Measurements from ENCODE around the gene GATC.
"Not testable (repeated sequence)": the region's sequence is repeated elsewhere in the genome, so short reads cannot be mapped to it uniquely, and the experiment has no call there.

The GATC gene

GRCh38 chr12:120437735-120438494 lies 8.3 kb upstream of the GATC start, which contains the start of gene COX6A1:
Gene COX6A1, plus strand, starts transcription at chr12:120438113. Its CDS starts 14 bp downstream, at chr12:120438127.
- DNase-seq, result peak; percentile 99 to 100 (median 100)

GRCh38 chr12:120438495-120439198 lies 7.6 kb upstream of the GATC start:
- DNase-seq, result no peak

GRCh38 chr12:120439646-120440247 lies 6.5 kb upstream of the GATC start:
- peak; percentile 51 to 82 (median 71) for DNase-seq

GRCh38 chr12:120444676-120445075 lies 1.6 kb upstream of the GATC start:
- no peak for DNase-seq

- DNase-seq, result not testable (repeated sequence)
These were observed 567 bp downstream of the GATC start for GRCh38 chr12:120446844-120447178.

GRCh38 chr12:120447992-120448391 lies 1.7 kb downstream of the GATC start:
- DNase-seq, result no peak

- not testable (repeated sequence) for DNase-seq
These were observed 6.3 kb downstream of the GATC start for GRCh38 chr12:120452524-120452923.

- no peak for DNase-seq
These were observed 7.0 kb downstream of the GATC start for GRCh38 chr12:120453060-120453750.

GRCh38 chr12:120453977-120454376 lies 7.7 kb downstream of the GATC start:
- DNase-seq, result peak in 2 of 3 experiments; percentile 26 to 30

- DNase-seq, result no peak
These were observed 9.1 kb downstream of the GATC start for GRCh38 chr12:120455302-120455701.

- DNase-seq, result peak in 1 of 3 experiments; percentile 15
These were observed 10.9 kb downstream of the GATC start for GRCh38 chr12:120457133-120457532.

GRCh38 chr12:120460157-120460556 lies 13.9 kb downstream of the GATC start:
- no peak for DNase-seq

- no peak for DNase-seq
These were observed 15.9 kb downstream of the GATC start for GRCh38 chr12:120462099-120462640.

- no peak for DNase-seq
These were observed 17.5 kb downstream of the GATC start for GRCh38 chr12:120463712-120464111.

- DNase-seq, result no peak
These were observed 19.5 kb downstream of the GATC start for GRCh38 chr12:120465756-120466155.

- DNase-seq, result peak in 2 of 3 experiments; percentile 9 to 48
These were observed 20.5 kb downstream of the GATC start for GRCh38 chr12:120466560-120467315.

GRCh38 chr12:120467439-120467838 lies 21.2 kb downstream of the GATC start:
- no peak for DNase-seq

- peak in 2 of 3 experiments; percentile 64 to 70 for DNase-seq
These were observed 22.1 kb downstream of the GATC start for GRCh38 chr12:120468325-120468820.

GRCh38 chr12:120468821-120469449 lies 22.7 kb downstream of the GATC start:
- peak in 1 of 3 experiments; percentile 68 for DNase-seq

GRCh38 chr12:120469450-120470149 lies 23.4 kb downstream of the GATC start, which contains the start of gene SRSF9:
Gene SRSF9, minus strand, starts transcription at chr12:120469748. Its CDS starts 139 bp downstream, at chr12:120469609.
- DNase-seq, result peak; percentile 97 to 99 (median 98)
